NK-92 treated with Interleukin-12 subunit alpha and Interleukin-12 subunit beta, amount 100 ng/mL, for 24 hours (cell line): ENCODE results near the gene CYBB.
"Not testable (repeated sequence)": the region's sequence is repeated elsewhere in the genome, so short reads cannot be mapped to it uniquely, and the experiment has no call there.

ENCODE experiments used
- DNase-seq: peaks from one replicate; lab custom pipeline; 2025; lab: John Stamatoyannopoulos, UW

CYBB gene

DNA sequence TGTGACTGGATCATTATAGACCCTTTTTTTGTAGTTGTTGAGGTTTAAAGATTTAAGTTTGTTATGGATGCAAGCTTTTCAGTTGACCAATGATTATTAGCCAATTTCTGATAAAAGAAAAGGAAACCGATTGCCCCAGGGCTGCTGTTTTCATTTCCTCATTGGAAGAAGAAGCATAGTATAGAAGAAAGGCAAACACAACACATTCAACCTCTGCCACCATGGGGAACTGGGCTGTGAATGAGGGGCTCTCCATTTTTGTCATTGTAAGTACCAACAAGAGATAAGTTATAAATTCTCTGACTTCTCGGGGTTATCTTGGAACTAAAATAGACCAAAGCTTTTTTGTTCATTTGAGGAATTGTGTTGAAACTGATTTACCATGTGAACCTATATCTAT, at the start of gene CYBB:
Gene CYBB (plus strand): TSS at position 203 of the 400 bp plus-strand sequence. CDS start 19 bp downstream, at position 222.
- no peak for DNase-seq

DNA sequence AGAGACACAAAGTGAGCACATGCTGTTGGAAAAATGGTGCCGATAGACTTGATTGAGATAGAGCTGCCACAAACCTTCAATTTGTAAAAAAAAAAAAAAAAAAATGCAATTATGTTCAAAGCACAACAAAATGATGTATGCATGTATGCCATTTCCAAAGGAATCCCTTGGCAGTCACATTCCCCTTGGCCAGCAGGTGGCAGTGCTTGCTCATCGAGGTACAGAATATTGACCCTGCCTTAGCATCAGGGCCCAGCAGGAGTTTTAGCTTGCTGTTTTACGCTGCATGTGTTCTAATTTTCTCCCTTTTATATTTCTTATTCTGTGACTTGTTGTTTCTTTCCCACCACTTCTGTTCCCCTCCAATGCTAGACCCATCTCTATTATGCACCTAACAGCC, 34.5 kb upstream of the CYBB start:
- DNase-seq: peak; percentile 55

DNA sequence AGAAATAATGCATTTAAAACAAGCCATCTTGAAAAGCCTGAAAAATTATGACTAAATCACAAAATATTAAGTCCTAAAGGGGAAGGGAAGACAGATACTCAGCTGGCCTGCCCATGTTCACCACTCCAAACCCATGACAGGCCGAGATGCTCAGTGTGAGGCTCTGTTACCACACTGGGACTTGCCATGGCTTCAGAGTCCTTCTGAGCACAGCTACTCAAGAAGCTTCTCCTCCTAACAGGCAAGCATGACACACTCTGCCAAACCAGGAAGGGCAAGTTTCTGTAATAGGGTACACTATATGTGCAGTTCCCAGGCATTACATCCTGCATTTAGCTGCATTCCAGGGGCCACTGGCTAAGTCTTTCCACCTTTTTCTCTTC, 34.0 kb upstream of the CYBB start:
- DNase-seq: peak; percentile 1

DNA sequence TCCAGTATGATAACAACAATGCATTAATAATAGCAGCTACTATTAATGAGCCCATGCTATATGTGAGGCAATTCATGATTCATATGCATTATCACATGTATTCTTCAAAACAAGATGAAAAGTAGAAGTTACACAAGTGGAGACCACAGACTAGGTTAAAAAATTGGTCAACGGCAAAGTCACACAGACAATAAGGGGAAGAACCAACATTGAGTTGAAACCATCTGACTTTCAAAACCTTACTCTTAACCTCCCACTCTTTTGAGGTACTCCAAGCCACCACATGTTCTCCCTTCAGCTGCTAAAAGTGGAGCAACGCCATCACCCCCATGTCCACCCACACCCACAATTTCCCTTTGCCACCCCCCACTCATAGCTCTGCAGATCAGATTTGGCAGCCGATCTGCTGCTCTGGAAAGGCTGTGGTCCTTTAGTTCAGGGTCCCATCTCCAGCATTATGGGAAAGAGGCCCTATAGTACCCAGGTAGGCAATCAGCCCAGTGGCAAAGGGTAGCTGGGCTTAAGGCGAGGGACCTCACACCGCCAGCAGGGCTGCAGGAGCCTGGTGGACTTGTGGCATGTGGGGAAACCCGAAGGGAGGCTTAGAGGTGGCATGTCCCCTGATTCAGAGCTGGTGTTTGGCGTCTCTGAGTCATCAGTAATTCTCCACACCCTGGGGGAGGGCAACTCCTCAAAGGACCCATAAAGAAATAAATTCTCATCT, 33.5 kb upstream of the CYBB start:
- DNase-seq: peak; percentile 63

DNA sequence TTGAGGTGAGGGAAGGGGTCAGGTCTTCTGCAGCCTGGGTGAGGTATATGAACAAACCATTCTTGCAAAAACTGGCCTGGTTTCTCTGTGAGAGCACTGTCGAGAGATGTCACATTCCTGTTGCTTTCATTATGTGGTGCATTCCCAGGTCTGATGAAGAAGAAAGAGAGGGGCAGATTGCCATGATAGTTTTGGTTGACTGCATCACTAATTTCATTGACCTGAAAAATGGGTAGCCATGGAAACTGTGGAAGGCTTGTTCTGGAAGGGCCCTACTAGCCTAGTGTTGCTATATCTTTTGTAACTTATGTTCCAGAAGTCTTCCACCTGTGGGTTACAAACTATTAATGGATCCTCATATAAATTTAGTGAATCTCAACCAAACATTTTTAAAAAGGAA, 32.9 kb upstream of the CYBB start:
- DNase-seq: no peak

DNA sequence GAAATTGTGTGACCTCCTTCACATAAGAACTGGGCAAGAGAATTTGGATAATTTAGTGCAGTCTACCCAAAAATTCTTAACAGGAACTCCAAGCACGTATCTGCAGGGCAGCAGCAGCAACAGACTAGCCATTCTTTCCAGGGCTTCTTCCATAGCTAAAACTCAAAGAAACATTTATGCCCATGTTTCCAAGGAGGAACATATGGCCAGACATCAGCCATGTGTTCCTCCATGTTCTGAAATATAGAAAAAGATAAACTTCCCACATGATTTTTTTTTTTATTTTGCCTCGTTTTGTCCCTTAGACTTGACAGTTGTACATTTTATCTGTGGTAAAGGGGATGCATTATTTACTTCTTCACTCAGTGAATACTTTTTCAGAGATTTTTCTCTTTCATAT, 27.6 kb upstream of the CYBB start:
- DNase-seq: no peak

DNA sequence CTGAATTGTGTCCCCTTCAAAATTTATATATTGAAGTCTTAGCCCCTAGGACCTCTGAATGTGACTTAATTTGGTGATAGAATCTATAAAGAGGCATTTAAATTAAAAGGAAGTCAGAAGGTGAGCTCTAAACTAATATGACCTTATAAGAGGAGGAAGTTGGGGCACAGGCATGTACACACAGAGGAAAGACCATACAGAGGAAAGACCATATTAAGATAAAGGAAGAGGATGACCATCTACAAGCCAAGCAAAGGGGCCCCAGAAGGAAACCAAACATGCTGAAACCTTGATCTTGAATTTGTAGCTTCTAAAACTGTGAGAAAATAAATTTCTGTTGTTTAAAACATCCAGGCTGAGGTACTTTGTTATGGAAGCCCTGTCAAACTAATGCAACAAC, 26.9 kb upstream of the CYBB start:
- DNase-seq: no peak

DNA sequence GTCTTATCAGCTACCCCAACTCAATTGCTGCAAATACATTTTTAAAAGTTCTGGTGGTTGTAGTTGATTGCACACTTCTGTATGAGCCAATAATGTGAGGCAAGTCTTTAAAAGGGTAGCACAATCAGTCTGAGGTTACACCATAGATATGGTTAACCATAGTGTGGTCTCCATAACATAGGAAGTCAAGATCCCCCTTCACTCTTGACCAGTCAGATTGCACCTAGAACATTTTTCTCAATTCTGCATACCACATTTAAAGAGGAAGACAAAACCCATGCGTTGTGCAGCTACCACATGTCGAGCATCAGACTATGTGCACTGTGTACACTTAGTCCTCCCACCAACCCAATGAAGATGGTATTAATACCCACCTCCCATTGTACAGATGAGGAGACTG, 26.5 kb upstream of the CYBB start:
- DNase-seq: peak; percentile 7

DNA sequence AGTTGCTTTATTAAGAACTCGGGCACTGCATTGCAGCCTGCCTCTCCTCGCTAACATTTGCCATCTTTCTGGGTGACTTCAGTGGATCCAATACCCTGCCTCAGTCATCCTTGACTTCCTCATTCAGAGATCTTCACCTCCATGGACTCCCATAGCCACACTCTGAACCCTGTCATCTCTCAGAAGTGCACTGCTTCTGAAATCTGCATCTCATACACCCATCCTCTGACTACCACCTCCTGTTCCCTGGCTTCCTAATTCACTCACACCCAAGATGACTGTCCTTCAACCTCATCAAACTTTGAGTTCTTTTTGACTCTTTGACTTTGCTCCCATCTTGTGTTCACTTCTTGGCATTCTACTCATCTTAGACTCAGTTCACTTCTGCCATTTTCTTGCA, 25.3 kb upstream of the CYBB start:
- DNase-seq: no peak

DNA sequence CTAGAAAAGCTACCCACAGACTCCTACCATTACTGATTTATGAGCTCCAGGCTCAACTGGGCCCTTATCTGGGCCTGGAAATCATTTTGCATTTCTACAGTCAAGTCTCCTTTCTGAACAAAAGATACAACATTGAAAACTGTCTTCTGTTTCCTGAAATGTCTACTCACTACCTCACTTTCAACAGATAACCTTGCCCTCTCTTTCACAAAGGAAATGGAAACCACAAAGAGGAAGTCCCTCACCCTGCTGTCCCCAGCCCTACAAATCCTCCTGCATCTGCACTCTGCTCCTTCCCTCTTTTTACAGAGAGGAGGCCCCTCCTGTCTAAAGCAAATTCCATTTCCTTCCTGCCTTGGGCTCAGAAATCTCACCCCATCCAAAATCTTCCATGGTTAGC, 24.8 kb upstream of the CYBB start:
- peak; percentile 6 for DNase-seq

DNA sequence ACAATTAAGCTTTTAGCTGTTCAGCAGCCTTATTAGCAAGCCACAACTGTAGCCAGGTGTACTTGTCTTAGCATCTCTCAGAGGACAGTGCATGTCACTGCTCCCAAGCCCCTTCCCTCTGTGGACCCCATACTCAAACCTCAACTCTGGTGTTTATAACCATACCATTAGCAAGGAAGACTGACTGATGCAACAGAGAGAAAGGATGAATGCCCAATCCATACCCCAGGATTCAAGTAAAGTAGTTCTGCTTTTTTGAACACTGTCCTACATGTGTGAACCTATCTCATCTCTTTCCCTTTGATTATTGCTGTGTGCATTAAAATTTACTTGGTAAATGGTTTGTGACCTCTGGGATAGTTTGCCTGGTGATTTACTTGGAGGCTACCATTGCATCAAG, 22.8 kb upstream of the CYBB start:
- no peak for DNase-seq

DNA sequence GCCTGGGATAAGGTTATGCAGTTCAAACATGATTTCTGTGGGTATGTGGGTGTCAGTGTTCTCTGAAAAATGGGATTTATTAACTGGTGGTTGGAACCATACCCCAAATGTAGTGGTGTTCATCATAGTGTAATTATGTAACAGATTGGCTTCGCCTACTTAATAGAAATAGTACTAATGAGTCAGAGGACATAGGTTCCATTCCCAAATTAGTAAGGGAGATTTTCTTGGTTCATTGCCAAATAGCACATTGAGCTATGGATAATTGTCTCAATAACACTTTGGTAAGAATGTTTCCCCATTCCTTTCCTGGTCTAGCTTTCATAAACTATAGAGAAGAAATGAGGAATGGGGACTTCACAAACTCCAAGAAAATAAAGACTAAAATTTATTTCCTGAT, 20.5 kb upstream of the CYBB start:
- DNase-seq: no peak

DNA sequence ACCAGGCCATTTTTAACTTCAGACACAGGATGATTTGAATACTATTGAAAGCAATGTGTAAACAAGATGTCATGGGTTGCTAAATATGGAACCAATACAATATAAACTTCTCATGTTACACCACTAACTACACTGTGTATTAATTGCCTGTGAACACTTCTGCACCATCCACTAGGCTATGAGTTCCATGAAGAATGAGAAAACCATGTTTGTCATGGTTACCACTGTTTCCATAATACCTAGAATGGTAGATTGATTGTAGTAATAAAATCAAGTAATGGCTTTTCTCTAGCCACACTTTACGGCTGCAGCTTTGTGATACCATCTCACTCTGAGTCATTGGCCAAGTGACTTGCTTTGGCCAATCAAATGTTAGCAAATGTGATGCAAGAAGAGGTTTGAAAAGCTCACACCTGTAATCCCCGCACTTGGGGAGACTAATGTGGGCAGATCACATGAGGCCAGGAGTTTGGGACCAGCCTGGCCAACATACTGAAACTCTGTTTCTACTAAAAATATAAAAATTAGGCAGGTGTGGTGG, 19.9 kb upstream of the CYBB start:
- DNase-seq: no peak

DNA sequence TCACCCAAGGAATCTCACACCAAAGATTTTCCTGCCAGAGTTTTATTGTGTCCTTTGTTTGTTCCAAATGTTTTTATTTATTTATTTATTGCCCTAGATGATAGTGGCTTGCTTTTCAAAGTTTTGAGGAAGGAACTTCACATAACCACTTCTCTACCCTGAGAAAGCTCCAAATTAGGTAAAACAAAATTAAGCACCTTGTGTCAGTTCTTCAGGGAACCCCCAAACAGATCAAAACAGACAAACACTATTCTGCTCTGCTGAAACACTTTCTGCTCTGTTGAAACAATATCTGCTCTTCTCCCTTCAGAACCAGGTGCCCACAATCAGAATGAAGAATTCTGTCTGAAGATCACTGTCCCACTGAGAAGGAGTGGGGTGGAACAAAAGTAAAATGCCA, 16.5 kb upstream of the CYBB start:
- no peak for DNase-seq

DNA sequence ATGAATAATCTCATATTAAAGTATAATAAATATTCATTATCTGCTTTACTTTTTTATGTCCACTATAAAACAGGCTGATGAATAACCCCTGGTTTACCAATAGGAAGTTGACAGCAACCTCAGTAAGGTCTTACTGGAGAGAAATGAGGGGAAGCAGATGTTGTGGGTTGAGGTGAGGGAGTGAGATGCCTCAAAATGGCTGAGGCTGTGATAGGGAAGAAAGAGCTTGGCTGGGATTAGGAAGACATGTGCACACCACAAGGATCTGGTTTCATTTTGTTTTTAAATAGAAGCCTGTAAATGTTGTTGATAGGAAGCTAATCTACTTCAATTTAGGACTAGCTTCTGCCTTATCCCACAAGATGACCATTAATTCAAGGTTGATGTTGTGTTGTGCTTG, 14.4 kb upstream of the CYBB start:
- no peak for DNase-seq

DNA sequence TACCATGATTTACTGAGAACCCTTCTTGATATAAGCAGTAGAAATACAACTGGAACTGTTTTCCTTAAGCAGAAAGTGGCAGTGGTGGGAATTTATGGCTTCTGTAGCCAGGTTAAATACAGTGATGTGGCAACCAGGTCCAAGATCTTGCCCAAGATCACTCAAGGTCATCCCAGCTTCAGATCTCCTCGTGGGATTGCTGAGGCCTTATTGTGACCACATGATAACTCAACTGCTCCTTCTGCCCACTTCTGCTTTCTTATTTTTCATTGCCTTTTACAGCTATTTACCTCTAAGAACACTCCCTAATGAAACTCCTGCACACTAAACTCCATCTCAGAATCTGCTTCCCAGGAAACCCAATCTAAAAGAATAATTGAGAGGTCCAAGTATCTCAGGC, 12.4 kb upstream of the CYBB start:
- no peak for DNase-seq

DNA sequence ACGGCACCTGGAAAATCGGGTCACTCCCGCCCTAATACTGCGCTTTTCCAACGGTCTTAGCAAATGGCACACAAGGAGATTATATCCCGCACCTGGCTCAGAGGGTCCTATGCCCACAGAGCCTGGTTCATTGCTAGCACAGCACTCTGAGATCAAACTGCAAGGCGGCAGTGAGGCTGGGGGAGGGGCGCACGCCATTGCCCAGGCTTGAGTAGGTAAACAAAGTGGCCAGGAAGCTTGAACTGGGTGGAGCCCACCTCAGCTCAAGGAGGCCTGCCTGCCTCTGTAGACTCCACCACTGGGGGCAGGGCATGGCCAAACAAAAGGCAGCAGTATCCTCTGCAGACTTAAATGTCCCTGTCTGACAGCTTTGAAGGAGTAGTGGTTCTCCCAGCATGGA, 11.0 kb upstream of the CYBB start:
- DNase-seq: not testable (repeated sequence)

DNA sequence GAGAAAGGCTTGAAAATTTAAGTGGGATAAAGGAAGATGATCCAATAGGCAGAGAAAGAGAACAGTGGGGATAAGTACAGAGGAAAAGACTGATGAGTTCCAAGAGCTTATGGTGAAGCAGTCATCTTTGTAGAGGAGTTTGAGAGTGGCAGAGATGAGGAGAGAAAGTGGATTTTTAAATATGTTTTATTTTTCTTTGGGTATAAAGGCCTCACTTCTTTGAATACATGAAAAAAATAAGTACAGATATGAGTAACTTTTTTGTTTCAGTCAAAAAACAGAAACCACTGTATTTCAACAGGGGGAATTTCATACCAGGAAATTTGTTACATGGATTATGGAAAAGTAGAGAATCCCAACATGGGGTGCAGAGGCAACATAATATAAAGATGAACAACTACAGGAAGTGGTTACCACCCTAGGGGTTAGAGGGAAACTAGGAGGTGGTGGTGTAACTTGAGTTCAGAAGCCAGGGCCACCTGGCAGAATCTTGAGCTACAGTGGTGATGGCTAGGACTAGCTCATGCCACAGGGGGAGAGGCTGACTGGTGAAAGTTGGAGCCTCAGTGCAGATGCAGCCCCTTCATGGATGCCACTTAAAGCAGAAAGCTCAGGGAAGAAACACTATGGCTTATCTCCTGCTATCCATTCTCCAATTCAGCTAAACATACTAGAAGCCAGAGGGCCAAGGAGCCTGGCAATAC, 3.4 kb upstream of the CYBB start:
- DNase-seq: no peak

DNA sequence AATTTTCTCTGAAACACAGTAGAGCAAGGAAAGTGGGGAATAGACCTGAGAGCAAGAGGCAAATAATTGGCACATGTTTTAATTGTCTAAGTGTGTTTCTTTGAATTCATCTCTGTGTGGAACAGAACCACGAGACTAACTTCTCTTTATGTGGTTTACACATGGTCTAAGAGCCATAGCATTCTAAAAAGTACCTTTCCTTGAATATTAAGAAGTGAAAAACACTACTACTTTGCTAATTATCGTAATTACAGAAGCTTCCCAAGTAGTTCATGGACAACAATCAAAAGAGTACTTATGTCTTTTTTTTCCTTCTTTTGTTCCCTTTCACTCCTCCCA, 2.9 kb upstream of the CYBB start:
- DNase-seq: no peak

DNA sequence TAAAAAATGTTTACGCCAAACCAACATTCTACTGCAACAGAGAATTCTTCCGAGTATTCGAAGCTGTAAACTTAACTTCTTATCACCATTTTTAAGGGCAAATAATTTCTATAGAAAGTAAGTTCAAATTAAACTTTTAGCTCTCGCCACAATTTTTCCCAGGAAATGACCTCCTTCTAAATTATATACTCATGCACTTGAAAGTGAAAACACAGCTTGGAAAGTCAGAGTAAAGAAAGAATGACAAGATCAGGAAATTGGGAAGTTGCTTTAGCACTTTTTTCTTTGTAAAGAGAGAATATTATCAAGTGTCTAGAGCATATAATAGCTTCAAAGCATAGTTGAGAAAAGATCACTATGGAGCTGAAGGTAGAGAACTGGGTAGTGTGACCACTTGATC, 1.2 kb downstream of the CYBB start:
- no peak for DNase-seq

DNA sequence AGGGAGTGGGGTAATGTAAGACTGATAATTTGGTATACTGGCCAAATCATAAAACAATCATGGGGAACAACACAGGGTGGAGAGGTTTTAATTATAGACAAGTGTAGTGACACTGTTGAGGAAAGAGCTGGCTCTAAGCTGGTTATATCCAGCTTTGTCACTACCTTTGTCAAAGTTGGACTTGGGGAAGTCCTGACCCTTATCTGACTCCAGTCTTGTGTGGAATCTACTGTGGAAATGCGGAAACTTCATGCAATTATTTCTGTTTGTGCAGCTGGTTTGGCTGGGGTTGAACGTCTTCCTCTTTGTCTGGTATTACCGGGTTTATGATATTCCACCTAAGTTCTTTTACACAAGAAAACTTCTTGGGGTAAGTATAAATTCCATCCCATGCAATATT, 2.0 kb downstream of the CYBB start:
- DNase-seq: no peak

DNA sequence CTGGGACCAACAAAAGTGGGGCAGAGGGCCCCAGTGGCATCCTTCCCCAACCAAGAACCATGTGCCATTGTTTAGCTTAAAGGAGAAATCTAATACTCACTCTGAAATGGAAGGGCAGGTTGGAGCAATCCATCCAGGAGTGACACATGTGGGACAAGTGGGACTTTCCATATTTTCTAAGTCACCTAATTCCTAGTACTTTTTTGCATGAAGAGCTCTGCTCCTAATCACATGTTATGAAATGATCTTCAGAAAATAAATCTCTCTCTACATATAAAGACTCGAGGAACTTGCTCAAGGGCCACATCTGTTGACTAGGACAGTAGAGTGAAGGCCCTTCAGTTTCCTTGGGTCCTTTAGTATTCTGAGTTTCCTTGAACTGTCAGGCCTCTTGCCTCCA, 2.5 kb downstream of the CYBB start:
- no peak for DNase-seq

DNA sequence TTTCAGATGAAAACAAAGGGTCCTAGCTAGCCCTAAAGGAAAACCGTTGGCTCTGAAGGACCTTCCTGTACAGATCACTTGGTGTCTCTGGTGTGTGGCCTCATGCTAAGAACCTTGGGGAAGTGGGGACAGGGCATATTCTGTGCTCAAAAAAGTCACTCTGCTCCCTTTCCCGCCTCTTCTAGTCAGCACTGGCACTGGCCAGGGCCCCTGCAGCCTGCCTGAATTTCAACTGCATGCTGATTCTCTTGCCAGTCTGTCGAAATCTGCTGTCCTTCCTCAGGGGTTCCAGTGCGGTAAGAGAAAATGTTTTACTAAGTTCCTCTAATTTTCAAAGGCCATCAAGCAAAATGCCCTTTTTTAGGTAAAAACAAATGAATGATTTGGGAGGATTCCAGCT, 3.4 kb downstream of the CYBB start:
- DNase-seq: no peak

DNA sequence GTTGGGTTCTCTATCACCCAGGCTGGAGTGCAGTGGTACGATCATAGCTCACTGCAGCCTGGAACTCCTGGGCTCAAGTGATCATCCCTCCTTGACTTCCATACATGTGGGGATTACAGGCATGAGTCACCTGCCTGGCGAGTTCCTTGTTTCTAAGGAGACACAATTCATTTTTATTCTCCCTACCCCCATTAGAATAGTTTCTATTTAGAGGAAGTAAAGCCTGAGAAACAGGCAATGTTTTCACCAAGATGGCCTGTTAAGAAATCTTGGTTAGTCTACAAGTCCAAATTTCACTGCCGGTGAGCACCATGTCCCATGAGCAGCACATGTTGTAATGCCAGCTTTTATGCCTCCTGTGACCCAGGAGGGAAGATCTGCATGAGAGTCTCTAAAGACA, 5.7 kb downstream of the CYBB start:
- no peak for DNase-seq
